ENCODE results near the gene MAMLD1.

MAMLD1 gene

DNA sequence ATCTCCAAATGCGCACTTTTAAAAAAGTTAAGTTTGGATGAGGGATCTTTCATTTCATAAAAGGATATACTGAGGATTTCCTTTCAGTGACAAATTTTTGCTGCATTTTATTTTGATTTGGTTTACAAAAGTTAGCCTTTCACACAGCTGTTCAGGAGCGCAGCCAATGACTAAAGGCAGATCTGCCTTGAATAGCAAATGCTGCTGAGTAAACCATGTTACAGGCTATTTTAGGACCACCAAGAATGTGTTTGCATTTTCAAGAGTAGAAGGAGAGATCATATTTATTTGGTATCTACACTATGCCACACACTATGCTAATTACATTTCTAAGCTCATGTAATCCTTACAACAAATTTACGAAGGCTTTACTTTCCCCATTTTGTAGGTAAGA lies 92.1 kb downstream of the MAMLD1 start:
- H3K4me2 ChIP-seq (ENCODE audit: low read length): no peak overlapping the region
- H3K9me2 ChIP-seq (replicated peaks; ENCODE audit: control insufficient read depth, low read length): no peaks in the 10 kb centered on the region
- H4K20me1 ChIP-seq (ENCODE audit: control insufficient read depth, insufficient read depth, low read depth, low read length): no peaks in the 10 kb centered on the region
- no peaks in the 10 kb centered on the region for H3K36me3 ChIP-seq (ENCODE audit: control insufficient read depth, low read length)
- H3F3A ChIP-seq (ENCODE audit: control insufficient read depth, insufficient read depth): no peaks in the 10 kb centered on the region
- H3K4me1 ChIP-seq (ENCODE audit: control insufficient read depth, low read length): no peaks in the 10 kb centered on the region
- no peak overlapping the region for H3K27ac ChIP-seq (ENCODE audit: low read depth, low read length)
- H3K27me3 ChIP-seq (ENCODE audit: control insufficient read depth, low read length): no peaks in the 10 kb centered on the region
- H3K79me2 ChIP-seq (ENCODE audit: control insufficient read depth, low read length): no peaks in the 10 kb centered on the region
- no peaks in the 10 kb centered on the region for H3K9me3 ChIP-seq (ENCODE audit: control insufficient read depth, insufficient read depth, low read length)
- no peak for TF ChIP-seq EZH2phosphoT487 (IDR thresholded peaks at IDR 0.05; ENCODE audit: borderline replicate concordance, low read length)
- TF ChIP-seq, protein P1, sequence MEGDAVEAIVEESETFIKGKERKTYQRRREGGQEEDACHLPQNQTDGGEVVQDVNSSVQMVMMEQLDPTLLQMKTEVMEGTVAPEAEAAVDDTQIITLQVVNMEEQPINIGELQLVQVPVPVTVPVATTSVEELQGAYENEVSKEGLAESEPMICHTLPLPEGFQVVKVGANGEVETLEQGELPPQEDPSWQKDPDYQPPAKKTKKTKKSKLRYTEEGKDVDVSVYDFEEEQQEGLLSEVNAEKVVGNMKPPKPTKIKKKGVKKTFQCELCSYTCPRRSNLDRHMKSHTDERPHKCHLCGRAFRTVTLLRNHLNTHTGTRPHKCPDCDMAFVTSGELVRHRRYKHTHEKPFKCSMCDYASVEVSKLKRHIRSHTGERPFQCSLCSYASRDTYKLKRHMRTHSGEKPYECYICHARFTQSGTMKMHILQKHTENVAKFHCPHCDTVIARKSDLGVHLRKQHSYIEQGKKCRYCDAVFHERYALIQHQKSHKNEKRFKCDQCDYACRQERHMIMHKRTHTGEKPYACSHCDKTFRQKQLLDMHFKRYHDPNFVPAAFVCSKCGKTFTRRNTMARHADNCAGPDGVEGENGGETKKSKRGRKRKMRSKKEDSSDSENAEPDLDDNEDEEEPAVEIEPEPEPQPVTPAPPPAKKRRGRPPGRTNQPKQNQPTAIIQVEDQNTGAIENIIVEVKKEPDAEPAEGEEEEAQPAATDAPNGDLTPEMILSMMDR (IDR thresholded peaks at IDR 0.05; ENCODE audit: low read depth, low read length, poor library complexity, severe bottlenecking): no peak
- H3K4me3 ChIP-seq (ENCODE audit: low read length): no peak overlapping the region

DNA sequence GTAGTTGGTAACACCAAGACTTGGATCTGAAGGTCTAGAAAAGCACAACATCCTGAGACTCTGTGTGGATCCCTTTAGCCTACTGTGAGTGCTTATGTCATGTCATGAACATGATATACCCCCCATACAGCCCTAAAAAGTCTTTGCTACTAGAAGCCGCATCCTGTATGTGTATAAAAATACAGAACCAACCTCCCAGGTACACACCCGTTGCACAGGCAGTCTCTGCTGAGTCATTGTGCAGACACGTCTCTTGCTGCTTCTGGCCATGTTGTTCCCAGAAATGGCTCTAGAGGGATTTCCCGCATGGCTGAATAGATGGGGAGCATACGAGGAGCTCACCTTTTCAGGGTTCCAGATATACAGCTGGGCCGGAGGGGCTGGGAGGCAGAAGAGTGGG lies 93.3 kb downstream of the MAMLD1 start:
- Histone ChIP-seq H3K4me2 (ENCODE audit: low read length) (no peak overlapping the region), H3K4me1 (ENCODE audit: control insufficient read depth, low read length) (no peaks in the 10 kb centered on the region), H4K20me1 (ENCODE audit: control insufficient read depth, insufficient read depth, low read depth, low read length) (no peaks in the 10 kb centered on the region), H3K4me3 (ENCODE audit: low read length) (no peak overlapping the region), H3K9me2 (replicated peaks; ENCODE audit: control insufficient read depth, low read length) (no peaks in the 10 kb centered on the region), H3K9me3 (ENCODE audit: control insufficient read depth, insufficient read depth, low read length) (no peaks in the 10 kb centered on the region), H3K36me3 (ENCODE audit: control insufficient read depth, low read length) (no peaks in the 10 kb centered on the region), H3F3A (ENCODE audit: control insufficient read depth, insufficient read depth) (no peaks in the 10 kb centered on the region), H3K27ac (ENCODE audit: low read depth, low read length) (no peak overlapping the region), H3K27me3 (ENCODE audit: control insufficient read depth, low read length) (no peaks in the 10 kb centered on the region), H3K79me2 (ENCODE audit: control insufficient read depth, low read length) (no peaks in the 10 kb centered on the region)
- TF ChIP-seq, protein P1 (IDR thresholded peaks at IDR 0.05; ENCODE audit: low read depth, low read length, poor library complexity, severe bottlenecking): no peak
- no peak for TF ChIP-seq EZH2phosphoT487 (IDR thresholded peaks at IDR 0.05; ENCODE audit: borderline replicate concordance, low read length)

DNA sequence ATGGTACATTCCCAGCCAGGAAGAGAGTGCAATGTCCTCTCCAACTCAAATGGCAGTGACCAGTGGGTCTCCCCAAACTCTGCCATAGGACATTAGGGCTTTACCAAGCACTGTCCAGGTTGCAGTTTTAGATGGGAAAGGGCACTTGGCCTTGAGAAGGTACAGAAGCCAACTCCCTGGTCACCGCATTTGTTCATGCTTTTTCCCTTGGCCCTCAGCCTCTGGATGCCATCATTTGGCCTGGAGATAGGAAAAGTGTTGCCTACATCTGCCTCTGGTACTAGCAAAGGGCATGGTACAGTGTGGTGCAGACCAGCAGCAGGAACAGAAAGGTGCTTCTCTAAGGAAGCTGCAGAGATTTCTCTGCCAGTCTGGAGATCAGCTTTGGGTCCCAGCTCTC lies 93.8 kb downstream of the MAMLD1 start:
- H3K36me3 ChIP-seq (ENCODE audit: control insufficient read depth, low read length): no peaks in the 10 kb centered on the region
- H3K9me3 ChIP-seq (ENCODE audit: control insufficient read depth, insufficient read depth, low read length): no peaks in the 10 kb centered on the region
- TF ChIP-seq EZH2phosphoT487 (IDR thresholded peaks at IDR 0.05; ENCODE audit: borderline replicate concordance, low read length): no peak
- TF ChIP-seq, protein P1 (IDR thresholded peaks at IDR 0.05; ENCODE audit: low read depth, low read length, poor library complexity, severe bottlenecking): no peak
- no peak overlapping the region for H3K4me2 ChIP-seq (ENCODE audit: low read length)
- no peaks in the 10 kb centered on the region for H3K27me3 ChIP-seq (ENCODE audit: control insufficient read depth, low read length)
- no peak overlapping the region for H3K4me3 ChIP-seq (ENCODE audit: low read length)
- H3F3A ChIP-seq (ENCODE audit: control insufficient read depth, insufficient read depth): no peaks in the 10 kb centered on the region
- no peaks in the 10 kb centered on the region for H3K9me2 ChIP-seq (replicated peaks; ENCODE audit: control insufficient read depth, low read length)
- H3K79me2 ChIP-seq (ENCODE audit: control insufficient read depth, low read length): no peaks in the 10 kb centered on the region
- no peak overlapping the region for H3K27ac ChIP-seq (ENCODE audit: low read depth, low read length)
- H4K20me1 ChIP-seq (ENCODE audit: control insufficient read depth, insufficient read depth, low read depth, low read length): no peaks in the 10 kb centered on the region
- H3K4me1 ChIP-seq (ENCODE audit: control insufficient read depth, low read length): no peaks in the 10 kb centered on the region

DNA sequence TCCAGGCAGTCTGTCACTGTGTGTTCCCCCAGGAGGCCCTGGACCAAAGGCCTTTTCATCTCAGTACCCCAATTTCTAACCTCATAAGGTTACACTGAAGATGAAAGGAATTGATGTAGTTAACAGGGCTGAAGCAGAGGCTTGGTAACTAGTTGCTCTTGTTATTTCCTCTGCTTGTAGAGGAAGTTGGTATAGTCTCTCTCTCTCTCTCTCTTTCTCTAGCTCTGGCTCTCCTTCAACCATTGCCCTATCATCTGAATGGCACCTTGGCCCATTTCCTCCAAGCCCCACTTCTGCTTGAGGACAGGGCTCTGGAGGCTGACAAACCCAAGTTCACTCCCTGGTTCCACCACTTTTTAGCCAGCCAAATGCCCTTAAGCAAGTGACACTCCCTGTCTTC lies 96.1 kb downstream of the MAMLD1 start:
- Histone ChIP-seq H3K4me1 (ENCODE audit: control insufficient read depth, low read length) (no peaks in the 10 kb centered on the region), H3K9me3 (ENCODE audit: control insufficient read depth, insufficient read depth, low read length) (no peaks in the 10 kb centered on the region), H3K27ac (ENCODE audit: low read depth, low read length) (no peak overlapping the region), H3K36me3 (ENCODE audit: control insufficient read depth, low read length) (no peaks in the 10 kb centered on the region), H3K4me3 (ENCODE audit: low read length) (no peak overlapping the region), H3K9me2 (replicated peaks; ENCODE audit: control insufficient read depth, low read length) (no peaks in the 10 kb centered on the region), H4K20me1 (ENCODE audit: control insufficient read depth, insufficient read depth, low read depth, low read length) (no peaks in the 10 kb centered on the region), H3K79me2 (ENCODE audit: control insufficient read depth, low read length) (no peaks in the 10 kb centered on the region), H3K27me3 (ENCODE audit: control insufficient read depth, low read length) (no peaks in the 10 kb centered on the region), H3K4me2 (ENCODE audit: low read length) (no peak overlapping the region), H3F3A (ENCODE audit: control insufficient read depth, insufficient read depth) (no peaks in the 10 kb centered on the region)
- TF ChIP-seq EZH2phosphoT487 (IDR thresholded peaks at IDR 0.05; ENCODE audit: borderline replicate concordance, low read length): no peak
- TF ChIP-seq, protein P1 (IDR thresholded peaks at IDR 0.05; ENCODE audit: low read depth, low read length, poor library complexity, severe bottlenecking): no peak
